Mucosa of gallbladder (tissue), 1 donor: ENCODE data around the gene PDRG1. TPM values are rescaled to one million over a fixed set of nuclear protein-coding genes. Genes with fewer than 3 reads are reported as not detected.

Experiments
- DNase-seq: peaks from one replicate; pipeline ENCODE4 v3.0.0-alpha.2; 2020; ENCODE audit warnings: low spot score
- total RNA-seq: library from RNA; stranded (reverse); gene quantifications from one replicate; pipeline ENCODE4 v1.2.1, GENCODE V29; 2021
- donor health status: DM: no; HTN: no; CAD: no.

Gene PDRG1
- total RNA-seq, 1 donor from 2014 or later: 12.1 TPM

- DNase-seq: no peak
Observed at GRCh38 chr20:31907046-31907445, 44.8 kb downstream of the PDRG1 start.

GRCh38 chr20:31906001-31906400 is 45.8 kb downstream of the PDRG1 start:
- DNase-seq: no peak

DNA sequence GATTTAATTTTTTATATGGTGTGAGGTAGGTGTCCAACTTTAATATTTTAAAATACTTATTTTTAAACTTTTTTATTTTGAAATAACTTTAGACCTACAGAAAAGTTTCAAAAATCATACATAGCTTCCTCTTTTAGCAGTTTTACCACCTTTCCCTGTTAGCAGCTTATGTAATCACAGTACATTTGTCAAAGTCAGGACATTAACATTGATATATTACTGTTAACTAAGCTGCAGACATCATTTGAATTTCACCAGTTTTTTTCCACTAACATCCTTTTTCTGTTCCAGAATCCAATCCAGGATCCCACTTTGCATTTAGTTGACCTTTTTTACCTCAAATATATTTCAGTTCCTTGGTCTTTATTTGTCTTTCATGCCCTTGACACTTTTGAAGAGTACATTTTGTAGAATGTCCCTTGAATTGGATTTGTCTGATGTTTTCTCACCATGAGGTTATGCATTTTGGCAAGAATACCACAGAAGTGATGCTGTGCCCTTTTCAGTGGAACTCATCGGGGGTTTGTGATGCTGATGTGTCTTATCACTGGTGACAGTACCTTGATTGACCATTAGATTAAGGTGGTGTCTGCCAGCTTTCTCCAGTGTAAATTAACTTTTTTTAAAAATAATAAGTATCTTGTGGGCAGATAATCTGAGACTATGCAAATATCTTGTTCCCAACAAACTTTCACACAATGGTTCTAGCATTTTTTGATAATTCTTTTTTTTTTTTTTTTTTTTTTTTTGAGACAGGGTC is 48.0 kb downstream of the PDRG1 start:
- no peak for DNase-seq

GRCh38 chr20:31901615-31902014 is 50.2 kb downstream of the PDRG1 start:
- no peak for DNase-seq

- no peak for DNase-seq
Observed at GRCh38 chr20:31897541-31897940, 54.3 kb downstream of the PDRG1 start.

GRCh38 chr20:31896049-31896448 is 55.8 kb downstream of the PDRG1 start:
- DNase-seq: no peak

DNA sequence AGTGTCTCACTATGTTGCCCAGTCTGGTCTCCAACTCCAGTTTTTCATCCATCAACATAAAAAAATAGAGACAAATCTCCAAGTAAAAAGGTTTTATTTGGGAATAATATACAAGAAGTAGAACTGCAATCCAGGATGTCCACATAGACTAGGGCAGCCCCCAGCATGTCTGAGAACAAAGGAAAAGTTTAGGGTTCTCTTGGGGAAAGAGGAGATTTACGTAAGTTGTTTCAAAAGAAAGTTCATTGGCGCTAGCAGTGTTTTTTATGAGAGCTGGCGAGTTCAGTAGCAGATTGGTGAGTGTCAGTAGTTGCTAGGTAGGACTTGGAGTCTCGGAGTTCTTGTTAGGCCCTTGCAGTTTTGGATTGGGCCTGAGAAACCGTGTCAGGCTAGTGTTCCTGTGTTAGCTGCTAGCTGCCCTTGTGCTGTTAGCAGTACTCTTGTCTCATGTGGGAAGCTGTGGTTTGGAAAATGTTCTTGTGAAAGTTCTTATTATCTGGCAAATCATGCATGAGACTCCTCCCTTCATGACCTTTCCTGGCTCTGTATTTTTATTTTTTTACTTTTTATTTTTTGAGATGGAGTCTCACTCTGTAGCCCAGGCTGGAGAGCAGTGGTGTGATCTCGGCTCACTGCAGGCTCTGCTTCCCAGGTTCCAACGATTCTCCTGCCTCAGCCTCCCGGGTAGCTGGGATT is 56.7 kb downstream of the PDRG1 start:
- peak; percentile 63 for DNase-seq

Other genes starting within 250 kb of the PDRG1 start
- gene BCL2L1, start 229.2 kb downstream of the PDRG1 start, total RNA-seq: 191 TPM
- gene TPX2, start 212.8 kb downstream of the PDRG1 start, total RNA-seq: 2.6 TPM
- not detected for gene MYLK2, start 132.7 kb downstream of the PDRG1 start, total RNA-seq
- 1.6 TPM for gene FOXS1, start 106.4 kb downstream of the PDRG1 start, total RNA-seq
- gene DUSP15, start 81.5 kb downstream of the PDRG1 start, total RNA-seq: 2.8 TPM
- gene TTLL9, start 81.4 kb downstream of the PDRG1 start, total RNA-seq: 0.29 TPM
- not detected for gene XKR7, start 16.1 kb upstream of the PDRG1 start, total RNA-seq
- gene CCM2L, start 58.4 kb upstream of the PDRG1 start, total RNA-seq: 5.6 TPM
- gene HCK, start 100.2 kb upstream of the PDRG1 start, total RNA-seq: 11.7 TPM
- gene TM9SF4, start 157.7 kb upstream of the PDRG1 start, total RNA-seq: 60.7 TPM